Skin of body (tissue), 3 donors: Measurements from ENCODE around the gene POLG. TPM values are rescaled to one million over a fixed set of nuclear protein-coding genes. Genes with fewer than 3 reads are reported as not detected.
"Not testable (repeated sequence)": the region's sequence is repeated elsewhere in the genome, so short reads cannot be mapped to it uniquely, and the experiment has no call there.

Experiments
- DNase-seq: peaks from one replicate; lab custom pipeline; 2025; lab: John Stamatoyannopoulos, UW
- small RNA-seq: library from RNA; depleted of rRNA; stranded (forward); fragments of <200 nt; gene quantifications from one replicate; pipeline ENCODE3, GENCODE V24; 2014; ENCODE audit warnings: low replicate concordance
- total RNA-seq: library from RNA; depleted of rRNA; stranded (reverse); fragments of >200 nt; gene quantifications from one replicate; pipeline ENCODE4 v1.2.3, GENCODE V29; 2014

The POLG gene
- total RNA-seq, 1 donor from 2014 or later, result 37.9 TPM

GRCh38 chr15:89283201-89283600 is 51.4 kb downstream of the POLG start:
- DNase-seq, result no peak

GRCh38 chr15:89282631-89283030 is 52.0 kb downstream of the POLG start:
- DNase-seq, result no peak

DNA sequence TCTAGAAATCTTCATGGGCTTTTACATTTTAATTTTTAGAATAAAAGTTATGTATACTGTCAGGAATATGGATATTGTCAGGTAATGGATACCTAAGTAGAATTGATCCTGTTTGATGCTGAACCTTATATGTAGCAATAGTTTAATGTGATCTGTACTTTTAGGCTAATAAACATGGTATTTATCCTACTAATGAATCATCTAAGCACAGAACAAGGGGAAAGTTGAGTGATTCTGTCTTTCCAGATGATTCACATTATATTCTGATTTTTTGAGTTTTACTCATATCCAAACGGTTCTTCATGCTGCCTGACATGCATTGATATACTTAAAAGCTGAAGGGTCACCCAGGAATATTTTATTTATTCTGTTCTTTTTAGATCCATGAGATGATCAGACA is 56.3 kb downstream of the POLG start:
- DNase-seq, result no peak

DNA sequence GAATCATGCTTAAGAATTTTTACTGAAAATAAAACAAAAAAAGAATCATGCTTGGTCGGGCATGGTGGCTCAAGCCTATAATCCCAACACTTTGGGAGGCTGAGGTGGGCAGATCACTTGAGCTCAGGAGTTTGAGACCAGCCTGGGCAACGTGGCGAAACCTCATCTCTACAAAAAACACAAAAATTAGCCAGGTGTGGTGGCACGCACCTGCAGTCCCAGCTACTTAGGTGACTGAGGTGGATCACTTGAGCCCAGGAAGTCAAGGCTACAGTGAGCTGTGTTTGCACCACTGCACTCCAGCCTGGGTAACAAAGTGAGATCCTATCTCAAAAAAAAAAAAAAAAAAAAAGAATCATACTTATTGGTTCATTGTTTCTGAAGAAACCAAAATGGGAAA is 57.3 kb downstream of the POLG start:
- not testable (repeated sequence) for DNase-seq

Small RNA genes lying within 50 kb of the gene (small RNA-seq; reads per million reads assigned to genes)
- not detected for gene MIR6766

Other genes with a start within 250 kb of the POLG start
- gene ABHD2, start 246.4 kb downstream of the POLG start, total RNA-seq, result 27.8 TPM
- not detected for gene RLBP1, start 113.2 kb downstream of the POLG start, total RNA-seq
- gene FANCI, start 90.8 kb downstream of the POLG start, total RNA-seq, result 29.5 TPM
- gene RHCG, start 161.8 kb upstream of the POLG start, total RNA-seq, result 13.3 TPM
- gene TICRR, start 240.6 kb upstream of the POLG start, total RNA-seq, result 2.4 TPM